ENCODE data around the gene RNF130. TPM values are rescaled to one million over a fixed set of nuclear protein-coding genes. Genes with fewer than 3 reads are reported as not detected.

Gene RNF130
- polyA plus RNA-seq, 4 donors, result 15.9 to 40.2 (median 28.4) TPM

- Histone ChIP-seq H3K27me3 (ENCODE audit: control insufficient read depth in 3 of 3, insufficient read depth in 3 of 3, low read length in 3 of 3) (peaks cover 0 to 3% (median 3%) of the 10 kb centered on the region in 3 donors), H3K36me3 (ENCODE audit: control insufficient read depth in 3 of 3, insufficient read depth in 2 of 3, low read depth in 1 of 3, low read length in 3 of 3) (no peaks in the 10 kb centered on the region), H3K27ac (ENCODE audit: low read depth in 1 of 3, low read length in 2 of 3) (no peak overlapping the region), H3K4me1 (ENCODE audit: control insufficient read depth in 3 of 3, insufficient read depth in 2 of 3, low read depth in 1 of 3, low read length in 2 of 3) (no peaks in the 10 kb centered on the region), H3K9me3 (ENCODE audit: control insufficient read depth in 2 of 2, insufficient read depth in 1 of 2, low read depth in 1 of 2, low read length in 1 of 2) (peaks cover 0 to 4% of the 10 kb centered on the region in 2 donors), H3K4me3 (ENCODE audit: low read depth in 1 of 3, low read length in 3 of 3) (no peak overlapping the region)
- FAIRE-seq (no peak), DNase-seq (no peak)
- WGBS, 3 donors, result 88 to 97% (median 94%) methylated on average over 1 of the region's 1 CpG
Observed at GRCh38 chr5:180107005-180107404, 35.4 kb upstream of the RNF130 start.

GRCh38 chr5:180105827-180106312, 34.3 kb upstream of the RNF130 start:
- Histone ChIP-seq H3K27me3 (ENCODE audit: control insufficient read depth in 3 of 3, insufficient read depth in 3 of 3, low read length in 3 of 3) (peaks cover 0 to 3% (median 3%) of the 10 kb centered on the region in 3 donors), H3K4me1 (ENCODE audit: control insufficient read depth in 3 of 3, insufficient read depth in 2 of 3, low read depth in 1 of 3, low read length in 2 of 3) (no peaks in the 10 kb centered on the region), H3K36me3 (ENCODE audit: control insufficient read depth in 3 of 3, insufficient read depth in 2 of 3, low read depth in 1 of 3, low read length in 3 of 3) (no peaks in the 10 kb centered on the region), H3K9me3 (ENCODE audit: control insufficient read depth in 2 of 2, insufficient read depth in 1 of 2, low read depth in 1 of 2, low read length in 1 of 2) (peaks cover 0 to 4% of the 10 kb centered on the region in 2 donors), H3K27ac (ENCODE audit: low read depth in 1 of 3, low read length in 2 of 3) (no peak overlapping the region), H3K4me3 (ENCODE audit: low read depth in 1 of 3, low read length in 3 of 3) (no peak overlapping the region)
- FAIRE-seq, result no peak
- WGBS, 3 donors, result 72 to 82% (median 78%) methylated on average over 5 of the region's 5 CpGs
- no peak for DNase-seq

- Histone ChIP-seq H3K27me3 (ENCODE audit: control insufficient read depth in 3 of 3, insufficient read depth in 3 of 3, low read length in 3 of 3) (peaks cover 0 to 3% (median 3%) of the 10 kb centered on the region in 3 donors), H3K4me1 (ENCODE audit: control insufficient read depth in 3 of 3, insufficient read depth in 2 of 3, low read depth in 1 of 3, low read length in 2 of 3) (no peaks in the 10 kb centered on the region), H3K36me3 (ENCODE audit: control insufficient read depth in 3 of 3, insufficient read depth in 2 of 3, low read depth in 1 of 3, low read length in 3 of 3) (no peaks in the 10 kb centered on the region), H3K27ac (ENCODE audit: low read depth in 1 of 3, low read length in 2 of 3) (no peak overlapping the region), H3K4me3 (ENCODE audit: low read depth in 1 of 3, low read length in 3 of 3) (no peak overlapping the region), H3K9me3 (ENCODE audit: control insufficient read depth in 2 of 2, insufficient read depth in 1 of 2, low read depth in 1 of 2, low read length in 1 of 2) (peaks cover 0 to 4% of the 10 kb centered on the region in 2 donors)
- DNase-seq (no peak), FAIRE-seq (no peak)
- WGBS, 3 donors, result 86 to 93% (median 92%) methylated on average over 3 of the region's 3 CpGs
Observed at GRCh38 chr5:180104168-180104530, 32.6 kb upstream of the RNF130 start.

- H3K4me1 ChIP-seq (ENCODE audit: control insufficient read depth in 3 of 3, insufficient read depth in 2 of 3, low read depth in 1 of 3, low read length in 2 of 3), result no peaks in the 10 kb centered on the region
- H3K9me3 ChIP-seq (ENCODE audit: control insufficient read depth in 2 of 2, insufficient read depth in 1 of 2, low read depth in 1 of 2, low read length in 1 of 2), result peaks cover 0 to 4% of the 10 kb centered on the region in 2 donors
- no peak overlapping the region for H3K27ac ChIP-seq (ENCODE audit: low read depth in 1 of 3, low read length in 2 of 3)
- WGBS, 3 donors, result 78 to 86% (median 82%) methylated on average over 6 of the region's 6 CpGs
- FAIRE-seq (no peak), DNase-seq (no peak)
- no peaks in the 10 kb centered on the region for H3K36me3 ChIP-seq (ENCODE audit: control insufficient read depth in 3 of 3, insufficient read depth in 2 of 3, low read depth in 1 of 3, low read length in 3 of 3)
- peaks cover 0 to 3% (median 2%) of the 10 kb centered on the region in 3 donors for H3K27me3 ChIP-seq (ENCODE audit: control insufficient read depth in 3 of 3, insufficient read depth in 3 of 3, low read length in 3 of 3)
- H3K4me3 ChIP-seq (ENCODE audit: low read depth in 1 of 3, low read length in 3 of 3), result no peak overlapping the region
Observed at GRCh38 chr5:180103487-180104167, 32.1 kb upstream of the RNF130 start.

GRCh38 chr5:180102636-180103035, 31.1 kb upstream of the RNF130 start:
- FAIRE-seq, result no peak

GRCh38 chr5:180101451-180102105, 30.0 kb upstream of the RNF130 start:
- Histone ChIP-seq H3K9me3 (ENCODE audit: control insufficient read depth in 2 of 2, insufficient read depth in 1 of 2, low read depth in 1 of 2, low read length in 1 of 2) (no peaks in the 10 kb centered on the region), H3K27me3 (ENCODE audit: control insufficient read depth in 3 of 3, insufficient read depth in 3 of 3, low read length in 3 of 3) (peaks cover 0 to 3% (median 2%) of the 10 kb centered on the region in 3 donors), H3K4me1 (ENCODE audit: control insufficient read depth in 3 of 3, insufficient read depth in 2 of 3, low read depth in 1 of 3, low read length in 2 of 3) (no peaks in the 10 kb centered on the region), H3K36me3 (ENCODE audit: control insufficient read depth in 3 of 3, insufficient read depth in 2 of 3, low read depth in 1 of 3, low read length in 3 of 3) (no peaks in the 10 kb centered on the region), H3K27ac (ENCODE audit: low read depth in 1 of 3, low read length in 2 of 3) (no peak overlapping the region), H3K4me3 (ENCODE audit: low read depth in 1 of 3, low read length in 3 of 3) (no peak overlapping the region)
- 78 to 89% (median 87%) methylated on average over 20 of the region's 20 CpGs for WGBS, 3 donors
- FAIRE-seq, result no peak
- no peak for DNase-seq

More at GRCh38 chr5:180102636-180103035, 31.1 kb upstream of the RNF130 start:
- Histone ChIP-seq H3K4me1 (ENCODE audit: control insufficient read depth in 3 of 3, insufficient read depth in 2 of 3, low read depth in 1 of 3, low read length in 2 of 3) (no peaks in the 10 kb centered on the region), H3K9me3 (ENCODE audit: control insufficient read depth in 2 of 2, insufficient read depth in 1 of 2, low read depth in 1 of 2, low read length in 1 of 2) (peaks cover 0 to 3% of the 10 kb centered on the region in 2 donors), H3K27me3 (ENCODE audit: control insufficient read depth in 3 of 3, insufficient read depth in 3 of 3, low read length in 3 of 3) (peaks cover 0 to 3% (median 2%) of the 10 kb centered on the region in 3 donors), H3K36me3 (ENCODE audit: control insufficient read depth in 3 of 3, insufficient read depth in 2 of 3, low read depth in 1 of 3, low read length in 3 of 3) (no peaks in the 10 kb centered on the region), H3K4me3 (ENCODE audit: low read depth in 1 of 3, low read length in 3 of 3) (no peak overlapping the region), H3K27ac (ENCODE audit: low read depth in 1 of 3, low read length in 2 of 3) (no peak overlapping the region)
- no peak for DNase-seq
- 76 to 85% (median 83%) methylated on average over 9 of the region's 9 CpGs for WGBS, 3 donors

GRCh38 chr5:180100621-180101450, 29.3 kb upstream of the RNF130 start:
- Histone ChIP-seq H3K27ac (ENCODE audit: low read depth in 1 of 3, low read length in 2 of 3) (no peak overlapping the region), H3K36me3 (ENCODE audit: control insufficient read depth in 3 of 3, insufficient read depth in 2 of 3, low read depth in 1 of 3, low read length in 3 of 3) (no peaks in the 10 kb centered on the region), H3K27me3 (ENCODE audit: control insufficient read depth in 3 of 3, insufficient read depth in 3 of 3, low read length in 3 of 3) (peaks cover 0 to 3% (median 1%) of the 10 kb centered on the region in 3 donors), H3K9me3 (ENCODE audit: control insufficient read depth in 2 of 2, insufficient read depth in 1 of 2, low read depth in 1 of 2, low read length in 1 of 2) (no peaks in the 10 kb centered on the region), H3K4me1 (ENCODE audit: control insufficient read depth in 3 of 3, insufficient read depth in 2 of 3, low read depth in 1 of 3, low read length in 2 of 3) (no peaks in the 10 kb centered on the region), H3K4me3 (ENCODE audit: low read depth in 1 of 3, low read length in 3 of 3) (no peak overlapping the region)
- FAIRE-seq (no peak), DNase-seq (no peak)
- WGBS, 3 donors, result 73 to 79% (median 78%) methylated on average over 27 to 29 of the region's 29 CpGs
